AG08396 (cell line): ENCODE data around the gene BEAN1.

Source experiments
- DNase-seq: peaks from one replicate; pipeline ENCODE4 v3.0.0; 2012; ENCODE audit warnings: low spot score, mixed read lengths

The BEAN1 gene

GRCh38 chr16:66395806-66396555 is 31.1 kb upstream of the BEAN1 start:
- DNase-seq: no peak

- DNase-seq: no peak
These were observed 29.2 kb upstream of the BEAN1 start for GRCh38 chr16:66397736-66398433.

- DNase-seq: peak; percentile 70
These were observed 28.1 kb upstream of the BEAN1 start for GRCh38 chr16:66399031-66399430.

GRCh38 chr16:66399930-66400329 is 27.2 kb upstream of the BEAN1 start:
- DNase-seq: no peak

DNA sequence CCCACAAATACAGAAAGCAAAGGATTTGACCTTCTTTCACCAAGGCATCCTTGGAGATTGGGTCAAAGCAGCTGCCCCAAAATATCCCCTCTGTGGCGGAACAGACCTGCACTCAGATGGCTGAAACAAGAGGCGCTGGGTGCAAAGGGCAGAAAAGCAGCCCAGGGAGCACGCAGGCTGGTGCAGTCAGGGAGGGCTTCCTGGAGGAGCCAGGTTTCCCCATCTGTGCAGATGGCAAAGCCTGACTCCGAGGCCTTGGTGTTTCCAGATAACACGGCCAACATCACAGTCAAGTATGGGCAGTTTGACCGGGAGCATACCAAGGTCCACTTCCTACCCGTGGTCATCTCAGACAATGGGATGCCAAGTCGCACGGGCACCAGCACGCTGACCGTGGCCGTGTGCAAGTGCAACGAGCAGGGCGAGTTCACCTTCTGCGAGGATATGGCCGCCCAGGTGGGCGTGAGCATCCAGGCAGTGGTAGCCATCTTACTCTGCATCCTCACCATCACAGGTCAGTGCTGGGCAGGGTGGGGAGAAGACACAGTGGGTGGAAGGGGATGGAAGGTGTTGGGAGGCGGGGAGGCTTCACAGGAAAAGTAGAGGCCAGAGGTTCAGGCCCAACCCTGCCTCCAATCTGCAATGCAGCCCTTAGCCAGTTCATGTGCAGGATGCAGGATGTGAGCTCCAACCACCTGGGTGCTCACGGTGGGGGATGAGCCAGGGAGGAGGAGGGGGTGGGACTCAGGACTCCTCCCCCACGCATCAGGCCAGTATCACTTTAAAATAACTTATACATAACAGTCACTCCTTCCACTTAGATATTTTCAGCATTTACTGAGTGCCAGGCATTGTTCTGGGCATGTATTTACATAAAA is 26.4 kb upstream of the BEAN1 start:
- DNase-seq: no peak

DNA sequence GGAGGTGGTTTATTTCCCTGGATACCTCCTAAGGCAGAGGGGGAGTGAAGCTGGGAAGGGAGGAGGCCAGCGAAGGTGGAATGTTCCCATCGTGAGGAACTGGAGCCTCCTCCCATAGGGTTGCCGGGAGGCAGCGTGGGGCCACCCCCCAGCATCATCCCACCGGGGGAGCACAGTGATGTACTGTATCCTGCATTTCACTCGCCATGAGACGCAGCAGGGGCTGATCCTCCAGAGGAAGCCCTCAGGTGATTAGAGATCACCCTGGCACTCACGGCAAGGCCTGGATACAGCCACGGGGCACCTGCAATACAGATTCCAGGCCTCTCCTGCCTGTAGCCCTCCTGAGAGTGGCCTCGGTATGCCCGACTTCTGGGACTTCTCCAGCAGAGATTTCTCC is 25.5 kb upstream of the BEAN1 start:
- no peak for DNase-seq

GRCh38 chr16:66402166-66402565 is 24.9 kb upstream of the BEAN1 start:
- DNase-seq: no peak

GRCh38 chr16:66402591-66403230 is 24.4 kb upstream of the BEAN1 start:
- no peak for DNase-seq

GRCh38 chr16:66403531-66404145 is 23.5 kb upstream of the BEAN1 start:
- DNase-seq: no peak

DNA sequence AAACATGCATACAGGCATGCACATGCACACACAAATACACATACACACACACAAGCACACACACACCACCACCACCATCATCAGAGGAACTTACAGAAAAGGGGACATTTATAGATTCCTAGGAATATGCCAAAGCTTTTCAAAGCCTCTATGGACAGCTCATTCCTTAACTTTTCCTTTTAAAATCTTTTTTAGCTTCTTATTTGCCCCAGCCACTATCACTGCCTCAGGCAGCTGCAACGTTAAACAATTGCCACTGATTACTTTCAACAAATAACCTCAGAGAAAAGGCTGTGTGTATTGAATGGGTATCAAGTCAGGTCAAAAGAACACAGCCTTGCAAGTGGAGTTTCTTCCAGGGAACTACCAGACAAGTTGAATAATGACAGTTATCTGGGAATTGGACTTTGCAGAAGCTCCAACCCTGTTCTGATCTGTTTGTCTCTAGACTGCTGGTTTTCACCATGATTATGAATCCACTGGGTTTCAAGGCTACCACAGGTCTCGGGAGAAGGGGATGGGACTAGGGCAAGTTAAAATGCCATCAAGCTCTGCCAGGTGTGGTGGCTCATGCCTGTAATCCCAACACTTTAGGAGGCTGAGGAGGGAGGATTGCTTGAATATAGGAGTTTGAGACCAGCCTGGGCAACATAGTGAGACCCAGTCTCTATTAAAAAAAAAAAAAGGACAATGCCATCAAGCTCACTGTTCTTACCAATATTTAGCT is 21.9 kb upstream of the BEAN1 start:
- no peak for DNase-seq

DNA sequence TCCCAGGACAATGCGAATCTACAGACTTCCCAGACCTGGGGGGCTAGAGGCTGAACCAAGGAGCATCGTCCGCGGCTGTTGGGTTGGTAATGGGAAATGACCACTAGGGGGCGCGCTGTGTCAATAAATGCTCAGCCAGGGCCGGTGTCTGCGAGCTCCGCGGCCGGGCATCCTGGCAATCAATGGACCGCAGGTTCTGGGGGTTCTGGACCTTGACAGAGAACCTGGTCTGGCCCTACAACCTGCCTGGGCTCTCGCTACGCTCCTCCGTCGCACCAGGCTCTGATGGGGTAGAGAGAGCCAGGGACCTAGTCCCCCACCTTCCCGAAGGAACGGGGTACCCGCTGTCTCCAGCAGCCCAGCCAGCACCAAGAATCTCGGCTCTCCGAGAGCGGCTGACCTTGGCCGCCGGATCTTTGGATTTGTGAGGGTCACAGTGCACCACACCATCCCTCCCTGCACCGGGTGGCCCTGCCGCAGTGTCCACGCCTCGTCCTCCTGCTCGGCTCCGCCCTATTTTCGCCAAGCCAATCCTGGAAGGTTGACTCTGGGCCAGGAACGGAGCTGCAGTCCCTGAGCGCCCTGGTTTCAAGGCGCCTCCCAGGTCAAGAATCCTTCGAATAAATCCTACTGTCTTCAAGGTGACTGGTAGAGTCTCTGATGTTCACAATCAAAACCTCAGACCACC is 20.4 kb upstream of the BEAN1 start:
- DNase-seq: peak; percentile 93

DNA sequence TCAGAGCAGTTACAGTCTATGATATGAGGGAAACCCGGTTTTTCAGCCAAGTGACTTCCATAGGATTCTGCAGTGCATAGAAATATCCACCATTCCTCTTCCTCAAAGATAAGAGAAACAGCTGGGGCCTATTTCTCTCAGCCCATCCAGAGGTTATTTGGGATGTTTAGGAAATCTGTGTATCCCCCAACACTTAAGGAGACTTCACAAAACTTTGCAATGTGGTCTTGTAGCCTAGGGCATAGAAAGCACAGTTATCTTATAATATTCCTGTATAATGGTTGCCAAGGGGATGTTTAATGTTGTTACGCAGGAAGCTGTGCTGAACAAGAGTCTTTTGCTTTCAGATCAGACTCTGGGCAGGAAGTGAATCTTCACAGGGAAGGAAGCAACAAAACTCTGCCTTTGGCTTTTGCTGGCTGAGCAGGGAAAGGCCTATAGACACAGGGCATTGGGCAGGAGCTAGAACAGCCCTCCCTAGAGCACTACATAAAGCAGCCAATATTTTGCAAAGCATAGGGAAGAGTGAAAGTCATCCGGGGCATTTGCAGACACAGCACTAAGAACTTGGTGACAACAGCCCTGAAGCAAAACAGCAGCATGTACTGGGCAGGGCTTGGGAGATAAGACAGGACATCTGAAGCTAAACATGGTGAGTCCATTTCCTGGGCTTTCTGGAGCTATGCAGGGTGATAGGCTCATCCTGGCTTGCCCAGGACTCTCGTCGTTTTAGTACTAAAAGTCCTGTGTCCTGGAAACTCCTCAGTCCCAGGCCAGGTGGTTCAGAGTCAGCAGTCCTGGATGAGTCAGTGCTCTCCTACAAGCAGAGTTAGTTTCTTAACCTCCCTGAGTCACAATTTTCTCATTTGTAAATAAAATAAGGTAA is 18.7 kb upstream of the BEAN1 start:
- DNase-seq: no peak

DNA sequence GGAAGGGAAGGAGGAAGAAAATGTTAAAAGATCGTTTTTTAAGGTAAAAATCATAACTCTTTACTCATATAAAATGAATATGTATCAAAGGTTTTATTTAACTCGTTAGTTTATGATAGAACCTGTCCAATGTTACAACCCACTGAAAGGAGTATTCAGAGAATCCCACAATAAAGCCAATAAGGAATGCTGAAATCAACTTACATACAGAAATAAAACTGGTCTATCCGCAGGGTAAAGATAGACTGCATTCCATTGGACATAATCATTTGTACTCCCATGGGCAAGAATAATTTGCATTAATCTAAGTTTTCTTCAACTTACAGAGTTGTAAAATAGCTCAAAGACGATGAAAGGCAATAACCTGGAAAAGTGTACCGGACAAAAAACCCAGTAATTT is 17.9 kb upstream of the BEAN1 start:
- DNase-seq: no peak

GRCh38 chr16:66412182-66412581 is 14.9 kb upstream of the BEAN1 start:
- DNase-seq: no peak

GRCh38 chr16:66414891-66415290 is 12.2 kb upstream of the BEAN1 start:
- DNase-seq: no peak

- no peak for DNase-seq
These were observed 11.0 kb upstream of the BEAN1 start for GRCh38 chr16:66416136-66416535.

DNA sequence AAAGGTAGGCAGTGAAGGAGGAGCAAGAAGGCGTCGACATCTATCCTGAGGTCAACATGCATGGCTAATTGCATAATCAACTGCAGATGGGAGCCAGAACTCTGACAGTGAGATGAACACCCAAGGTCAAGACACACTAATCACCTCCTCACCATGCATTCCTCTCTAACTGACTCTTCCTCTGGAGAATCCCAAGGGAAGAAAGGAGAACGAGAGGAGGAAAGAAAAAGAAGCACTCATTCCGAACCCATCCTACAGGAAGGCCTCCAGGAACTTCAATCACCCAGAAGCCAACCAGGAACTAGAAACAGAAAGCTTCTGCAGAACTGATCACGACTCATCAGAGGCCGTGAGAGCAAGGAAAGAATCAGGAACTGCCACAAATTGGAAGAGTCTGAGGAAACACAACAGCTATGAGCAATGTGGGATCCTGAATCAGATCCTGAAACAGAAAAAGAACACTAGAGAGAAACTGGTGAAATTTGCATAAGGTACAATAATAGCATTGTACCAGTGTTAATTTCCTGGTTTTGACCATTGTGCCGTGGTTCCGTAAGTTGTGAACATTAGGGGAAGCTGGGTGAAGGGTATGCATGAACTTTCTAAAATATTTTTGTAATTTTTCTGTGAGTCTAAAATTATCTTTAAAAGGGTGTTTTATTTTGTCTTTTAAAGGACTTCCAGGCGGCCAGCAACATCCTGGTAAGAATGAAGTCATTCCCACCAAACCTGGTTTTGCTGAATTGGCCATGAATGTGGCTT is 10.0 kb upstream of the BEAN1 start:
- DNase-seq: no peak

- DNase-seq: no peak
These were observed 8.7 kb upstream of the BEAN1 start for GRCh38 chr16:66418165-66418962.
